OCI-LY3 (cell line): ENCODE measurements around the gene RNF115.

Source experiments
- H2AFZ ChIP-seq: fragments of 200-600, 300-600 bp; shearing (Covaris generic); 2 replicates; pipeline ENCODE4 v1.6.0; 2014; ENCODE audit warnings: antibody characterized with exemption, low read depth, low read length
- H3K27ac ChIP-seq: fragments of 200-600, 300-600 bp; sonication (generic); 2 replicates; pipeline ENCODE4 v1.5.1; 2014; ENCODE audit warnings: mild to moderate bottlenecking, low read length, moderate library complexity, mixed read lengths
- H3K27me3 ChIP-seq: fragments of 200-600, 300-600 bp; sonication (generic); 2 replicates; pipeline ENCODE4 v1.6.1; 2014; ENCODE audit warnings: low read depth, low read length, mixed read lengths
- H3K36me3 ChIP-seq: fragments of 200-600, 300-600 bp; sonication (generic); replicated peaks from 2 replicates; pipeline ENCODE3; 2014; ENCODE audit warnings: low read depth, low read length, mixed read lengths
- H3K4me1 ChIP-seq: fragments of 300-600, 200-600 bp; sonication (generic); 2 replicates; pipeline ENCODE4 v1.6.1; 2014; ENCODE audit warnings: low read length, mixed read lengths
- H3K4me2 ChIP-seq: fragments of 200-600, 300-600 bp; sonication (generic); 2 replicates; pipeline ENCODE4 v1.6.1; 2014; ENCODE audit warnings: low read length, mixed read lengths
- H3K4me3 ChIP-seq: fragments of 300-600, 200-600 bp; sonication (generic); 2 replicates; pipeline ENCODE4 v1.5.1; 2014; ENCODE audit warnings: antibody characterized with exemption, mild to moderate bottlenecking, low read length, moderate library complexity
- H3K79me2 ChIP-seq: fragments of 300-600, 200-600 bp; shearing (Covaris generic); 2 replicates; pipeline ENCODE4 v1.6.1; 2014; ENCODE audit warnings: mild to moderate bottlenecking, low read length, mixed read lengths
- H3K9ac ChIP-seq: fragments of 300-600, 200-600 bp; shearing (Covaris generic); 2 replicates; pipeline ENCODE4 v1.6.0; 2014; ENCODE audit warnings: mild to moderate bottlenecking, low read length, moderate library complexity
- H3K9me3 ChIP-seq: fragments of 200-600, 300-600 bp; shearing (Covaris generic); 2 replicates; pipeline ENCODE4 v1.6.1; 2014; ENCODE audit warnings: low read length, mixed read lengths; ENCODE audit not compliant: insufficient read depth
- H4K20me1 ChIP-seq: fragments of 200-600, 300-600 bp; sonication (generic); 2 replicates; pipeline ENCODE4 v1.6.1; 2016; ENCODE audit warnings: low read length, mixed read lengths; ENCODE audit not compliant: insufficient read depth
- CTCF ChIP-seq: fragments of 200-600, 300-600 bp; sonication (generic); IDR thresholded peaks from 2 replicates; pipeline ENCODE4 v1.5.1; 2014; ENCODE audit warnings: antibody characterized with exemption, low read length, low read depth
- EZH2phosphoT487 ChIP-seq: fragments of 200-600 bp; shearing (Covaris generic); IDR thresholded peaks from 2 replicates; pipeline ENCODE4 v1.6.1; 2018; ENCODE audit warnings: antibody characterized with exemption, mixed run types, low read depth

RNF115 gene

GRCh38 chr1:145806844-145807243, 17.1 kb downstream of the RNF115 start:
- Histone ChIP-seq H3K9me3 (no peaks in the 10 kb centered on the region), H2AFZ (no peak overlapping the region), H4K20me1 (peaks cover 54% of the 10 kb centered on the region), H3K27me3 (no peaks in the 10 kb centered on the region), H3K4me1 (peaks cover 8% of the 10 kb centered on the region; the same call in 1 of the 2 replicates), H3K79me2 (peaks cover 72% of the 10 kb centered on the region), H3K4me3 (no peak overlapping the region), H3K4me2 (no peak overlapping the region), H3K9ac (no peak overlapping the region), H3K27ac (no peak overlapping the region), H3K36me3 (no peaks in the 10 kb centered on the region)
- TF ChIP-seq CTCF (no peak), EZH2phosphoT487 (no peak)

- no peak overlapping the region for H3K4me3 ChIP-seq
- no peak overlapping the region for H2AFZ ChIP-seq
- no peak overlapping the region for H3K27ac ChIP-seq
- H3K9me3 ChIP-seq, result no peaks in the 10 kb centered on the region
- no peak overlapping the region for H3K9ac ChIP-seq
- peaks cover 77% of the 10 kb centered on the region for H3K79me2 ChIP-seq
- no peaks in the 10 kb centered on the region for H3K27me3 ChIP-seq
- H3K4me1 ChIP-seq, result peaks cover 12% of the 10 kb centered on the region; the same call in 1 of the 2 replicates
- H3K4me2 ChIP-seq, result no peak overlapping the region
- TF ChIP-seq EZH2phosphoT487 (no peak), CTCF (no peak)
- no peaks in the 10 kb centered on the region for H3K36me3 ChIP-seq
- peaks cover 54% of the 10 kb centered on the region for H4K20me1 ChIP-seq
Observed at GRCh38 chr1:145806408-145806807, 17.5 kb downstream of the RNF115 start.

DNA sequence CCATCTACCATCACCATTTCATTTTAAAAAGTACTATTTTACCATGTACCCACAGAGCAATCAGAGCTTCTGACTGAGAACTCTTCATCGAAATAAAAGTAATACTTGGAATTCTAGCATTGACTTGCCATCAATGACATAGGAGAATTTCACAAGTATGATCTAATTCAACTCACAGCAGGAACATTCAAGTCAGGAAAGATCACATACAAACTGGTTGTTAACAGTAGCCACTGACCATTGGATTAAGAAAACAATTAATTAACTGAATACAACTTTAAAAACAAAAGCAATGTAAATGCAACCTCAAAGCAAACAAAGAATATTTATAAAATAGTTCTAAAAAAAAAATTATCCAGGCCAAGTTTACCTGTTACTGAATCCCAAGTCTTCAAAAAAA, 18.8 kb downstream of the RNF115 start:
- Histone ChIP-seq H4K20me1 (peaks cover 59% of the 10 kb centered on the region), H3K27me3 (no peaks in the 10 kb centered on the region), H3K79me2 (peaks cover 90% of the 10 kb centered on the region), H3K36me3 (peaks cover 3% of the 10 kb centered on the region), H3K4me1 (peaks cover 12% of the 10 kb centered on the region; the same call in 1 of the 2 replicates), H3K4me2 (no peak overlapping the region), H3K9ac (no peak overlapping the region), H2AFZ (no peak overlapping the region), H3K9me3 (no peaks in the 10 kb centered on the region), H3K4me3 (no peak overlapping the region), H3K27ac (no peak overlapping the region)
- TF ChIP-seq EZH2phosphoT487, result no peak
- TF ChIP-seq CTCF, result no peak

GRCh38 chr1:145804235-145805045, 19.5 kb downstream of the RNF115 start:
- H3K27ac ChIP-seq, result no peak overlapping the region
- no peaks in the 10 kb centered on the region for H3K27me3 ChIP-seq
- H3K4me3 ChIP-seq, result no peak overlapping the region
- H3K36me3 ChIP-seq, result peaks cover 9% of the 10 kb centered on the region
- H3K9ac ChIP-seq, result no peak overlapping the region
- TF ChIP-seq CTCF (no peak), EZH2phosphoT487 (no peak)
- peaks cover 12% of the 10 kb centered on the region; the same call in 1 of the 2 replicates for H3K4me1 ChIP-seq
- H3K4me2 ChIP-seq, result no peak overlapping the region
- peaks cover 95% of the 10 kb centered on the region for H3K79me2 ChIP-seq
- no peaks in the 10 kb centered on the region for H3K9me3 ChIP-seq
- H2AFZ ChIP-seq, result no peak overlapping the region
- peaks cover 61% of the 10 kb centered on the region for H4K20me1 ChIP-seq
